CD4-positive, alpha-beta T cell treated with Interleukin-10 for 1 hour (primary cell): ENCODE results near the gene UBR2.
A peak's percentile ranks its signal among the peaks of the same experiment; 100 is the strongest.
"Not testable (repeated sequence)": the region's sequence is repeated elsewhere in the genome, so short reads cannot be mapped to it uniquely, and the experiment has no call there.

Experiments used
- DNase-seq: peaks from one replicate; pipeline ENCODE4 v3.0.0-alpha.2; 2020

UBR2 gene

DNA sequence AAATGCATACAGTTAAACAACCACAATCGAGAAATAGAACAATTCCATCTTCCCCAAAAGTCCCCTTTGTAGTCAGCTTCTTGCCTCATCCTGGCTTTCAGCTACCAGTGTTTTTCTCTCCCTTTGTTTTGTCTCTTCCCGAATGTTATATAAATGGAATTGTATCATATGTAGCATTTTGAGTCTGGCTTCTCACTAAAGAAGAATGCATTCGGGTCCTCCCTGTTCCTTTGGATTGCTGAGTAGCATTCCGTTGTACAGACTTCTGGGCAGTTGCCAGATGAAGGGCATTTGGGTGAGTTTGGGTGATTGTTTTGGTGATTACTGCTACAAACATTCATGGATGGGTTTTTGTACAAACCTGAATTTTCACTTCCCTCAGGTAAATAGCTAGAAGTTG, 130.8 kb downstream of the UBR2 start:
- no peak for DNase-seq

DNA sequence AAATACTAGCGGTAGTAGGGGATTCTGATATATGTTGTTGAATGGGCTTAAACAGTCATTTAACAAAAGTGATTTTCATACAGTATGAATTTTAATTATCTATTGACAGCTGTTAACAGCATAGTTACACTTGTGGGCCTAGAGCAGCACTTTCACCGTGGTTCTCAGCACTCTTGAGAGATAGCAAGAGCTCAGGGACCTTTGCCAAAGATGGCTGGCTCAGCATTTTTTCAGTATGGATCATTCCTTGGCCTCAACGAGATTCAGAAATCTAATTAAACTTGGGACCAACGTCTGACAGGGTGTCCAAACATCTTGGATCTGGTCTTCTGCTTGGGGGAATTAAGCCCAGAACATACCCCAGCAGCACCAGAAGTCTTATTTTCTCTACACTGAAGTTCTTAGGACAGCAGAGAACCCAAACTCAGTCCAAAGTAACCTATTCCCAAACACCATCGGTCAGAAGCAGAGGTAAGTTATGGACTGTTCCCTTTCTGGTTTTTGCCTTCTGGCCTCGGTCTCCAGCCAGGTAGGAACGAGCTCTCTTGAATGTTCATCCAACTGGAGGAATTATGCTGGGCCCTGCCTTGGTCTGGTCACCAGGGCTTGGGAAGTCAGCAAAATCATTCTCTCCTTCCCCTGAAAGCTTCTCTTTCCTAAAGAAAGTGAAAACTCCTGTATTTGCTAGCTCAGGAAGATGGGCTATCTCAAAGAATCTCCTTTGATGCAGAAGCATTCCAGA, 132.9 kb downstream of the UBR2 start:
- DNase-seq: no peak

DNA sequence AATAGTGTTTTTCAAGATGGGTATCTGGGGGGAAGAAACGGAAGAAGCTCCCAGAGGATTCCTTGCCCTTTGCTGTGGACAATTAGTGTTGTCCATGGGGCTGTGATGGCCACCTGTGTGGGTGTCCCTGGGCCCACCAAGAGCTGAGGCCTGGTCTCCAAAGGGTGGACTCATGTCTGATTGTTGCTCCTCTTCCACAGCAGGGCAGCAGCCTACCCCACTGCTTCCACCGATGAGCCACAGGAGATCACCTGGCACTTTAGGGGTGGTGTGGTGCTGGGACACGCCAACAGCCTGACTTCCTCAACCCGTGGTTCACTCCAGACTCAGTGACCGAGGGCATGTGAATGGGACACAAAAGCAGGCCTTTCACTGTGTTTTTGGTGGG, 133.4 kb downstream of the UBR2 start:
- DNase-seq: no peak

DNA sequence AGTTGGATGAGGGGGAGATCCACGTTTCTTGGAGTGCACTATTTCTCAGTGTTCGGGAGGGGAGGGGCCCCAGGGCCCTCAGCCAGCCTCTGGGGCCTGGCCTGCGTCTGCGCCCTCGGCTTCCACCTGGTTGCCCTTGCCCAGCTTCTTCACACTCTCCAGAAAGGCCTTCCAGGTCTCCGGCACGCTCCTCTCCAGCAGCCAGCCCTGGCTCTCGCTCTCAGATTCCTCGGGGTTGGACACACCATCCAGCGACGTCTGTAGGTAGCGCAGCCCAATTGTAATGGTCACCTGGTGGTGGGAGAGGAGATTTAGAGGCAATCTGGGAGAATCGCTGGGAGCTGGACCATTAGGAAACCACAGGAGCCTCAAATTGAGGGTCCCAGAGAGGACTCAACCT, 134.4 kb downstream of the UBR2 start:
- no peak for DNase-seq

DNA sequence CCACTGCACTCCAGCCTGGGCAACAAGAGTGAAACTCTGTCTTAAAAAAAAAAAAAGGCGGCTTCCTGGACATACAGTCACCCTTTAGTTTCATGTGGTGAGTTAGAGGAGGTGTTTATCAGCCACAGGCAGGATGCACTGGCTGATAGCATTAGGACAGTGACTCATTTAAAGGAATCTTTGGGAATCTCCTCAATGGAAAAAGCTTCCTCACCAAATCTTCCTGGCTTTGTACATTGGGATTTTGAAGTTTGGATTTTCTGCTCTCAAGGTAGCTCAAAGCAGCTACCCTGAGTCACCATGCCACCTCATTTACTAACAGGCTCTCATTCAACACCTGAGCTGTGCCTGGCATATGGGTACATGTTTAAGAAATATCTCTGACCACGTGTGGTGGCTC, 138.4 kb downstream of the UBR2 start:
- DNase-seq: no peak

DNA sequence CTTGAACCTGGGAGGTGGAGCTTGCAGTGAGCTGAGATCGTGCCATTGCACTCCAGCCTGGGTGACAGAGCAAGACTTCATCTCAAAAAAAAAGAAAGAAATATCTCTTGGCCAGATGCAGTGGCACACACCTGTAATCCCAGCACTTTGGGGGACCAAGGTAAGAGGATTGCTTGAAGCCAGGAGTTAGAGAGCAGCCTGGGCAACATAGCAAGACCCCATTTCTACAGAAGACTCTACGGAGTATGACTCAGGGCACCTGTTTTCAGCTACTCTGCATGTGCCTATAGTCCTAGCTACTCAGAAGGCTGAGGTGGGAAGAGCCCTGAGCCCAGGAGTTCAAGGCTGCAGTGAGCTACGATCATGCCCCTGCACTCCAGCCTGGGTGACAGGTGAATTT, 139.0 kb downstream of the UBR2 start:
- DNase-seq: not testable (repeated sequence)

DNA sequence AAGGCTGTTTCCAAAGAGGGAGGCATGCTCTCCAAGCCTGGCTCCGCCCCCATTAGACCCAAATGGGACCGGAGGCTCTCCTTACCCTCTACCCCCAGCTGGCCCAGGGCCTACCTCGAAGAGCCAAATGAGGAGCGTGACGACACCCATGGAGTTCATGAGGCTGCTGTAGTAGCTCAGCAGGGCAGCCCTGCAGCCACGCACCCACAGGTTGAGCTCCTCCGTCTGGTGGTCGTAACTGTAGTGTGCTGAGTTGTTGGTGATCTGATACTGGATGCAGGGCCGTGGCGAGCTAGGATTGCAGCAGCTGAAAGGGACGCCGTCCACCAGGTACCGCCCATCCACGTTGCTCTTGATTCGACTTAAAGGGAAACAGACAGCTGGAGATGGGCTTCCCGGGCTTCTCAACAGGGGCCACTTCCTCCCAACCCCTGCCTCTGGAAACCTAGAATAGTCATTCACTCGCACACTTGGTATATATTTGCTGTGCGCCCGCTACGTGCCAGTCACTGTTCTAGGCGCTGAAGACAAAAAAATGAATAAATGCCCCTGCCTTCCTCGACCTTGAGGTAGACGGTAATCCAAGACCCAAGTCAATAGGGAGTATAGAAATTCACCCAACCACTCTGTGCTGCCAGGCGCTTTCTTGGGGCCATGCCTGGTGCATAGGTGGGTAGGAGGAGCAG, 140.6 kb downstream of the UBR2 start:
- DNase-seq: no peak

DNA sequence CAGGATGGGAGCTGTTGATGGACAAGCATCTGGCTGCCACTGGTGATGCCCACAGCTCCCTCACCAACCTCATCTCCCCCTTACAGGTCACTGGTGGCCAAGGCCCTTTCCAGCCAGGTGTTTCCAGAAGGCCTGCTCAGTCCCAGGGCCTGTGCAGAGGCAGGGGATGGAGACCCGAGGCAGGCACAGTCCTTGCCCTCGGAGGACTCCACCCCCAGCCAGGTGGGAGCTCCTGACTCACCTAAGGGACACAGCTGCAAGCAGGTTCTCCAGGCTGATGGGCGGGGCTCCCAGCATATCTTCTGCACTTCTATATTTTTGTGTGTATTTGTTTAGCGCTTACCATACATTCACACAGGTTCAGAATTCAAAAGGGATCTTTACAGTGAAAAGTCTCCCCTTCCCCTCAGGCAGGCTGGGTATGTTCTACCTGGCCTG, 141.1 kb downstream of the UBR2 start:
- DNase-seq: no peak

DNA sequence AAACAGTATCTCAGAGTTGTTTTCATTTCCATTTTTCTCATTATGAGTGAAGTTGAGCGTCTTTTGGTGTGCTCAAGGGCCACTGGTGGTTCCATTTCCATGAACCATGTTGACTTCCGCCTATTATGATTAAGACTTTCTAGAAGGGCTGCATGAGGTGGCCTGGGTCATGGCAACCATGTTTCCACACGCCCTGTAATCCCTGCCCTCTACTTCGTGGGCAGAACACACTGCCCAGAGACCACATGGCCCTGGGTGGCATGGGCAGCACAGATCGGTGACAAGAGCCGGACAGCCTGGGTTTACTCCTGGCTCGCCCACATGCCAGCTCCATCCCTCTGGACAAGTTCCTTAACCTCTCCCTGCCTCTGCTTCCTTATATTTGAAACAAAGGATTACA, 143.8 kb downstream of the UBR2 start:
- DNase-seq: no peak

DNA sequence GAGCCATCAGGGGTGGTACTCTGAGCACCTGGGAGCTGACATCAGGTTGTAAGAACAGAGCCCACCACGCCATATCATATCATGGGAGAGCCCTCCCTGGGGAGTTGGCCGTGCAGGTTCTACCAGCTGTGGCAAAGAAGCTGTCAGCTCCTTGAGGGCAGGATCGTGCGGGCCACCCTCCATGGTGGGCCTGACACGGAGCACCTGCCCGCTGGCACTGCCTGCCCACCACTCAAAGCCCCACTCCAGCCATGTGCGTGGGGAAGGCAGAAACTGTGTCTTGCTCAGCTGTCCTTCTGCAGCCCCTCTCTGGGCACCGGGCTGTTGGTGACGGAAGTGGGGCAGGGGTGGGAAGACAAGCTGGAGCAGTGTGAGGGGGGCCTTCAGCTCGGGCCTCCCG, 144.3 kb downstream of the UBR2 start:
- DNase-seq: no peak

DNA sequence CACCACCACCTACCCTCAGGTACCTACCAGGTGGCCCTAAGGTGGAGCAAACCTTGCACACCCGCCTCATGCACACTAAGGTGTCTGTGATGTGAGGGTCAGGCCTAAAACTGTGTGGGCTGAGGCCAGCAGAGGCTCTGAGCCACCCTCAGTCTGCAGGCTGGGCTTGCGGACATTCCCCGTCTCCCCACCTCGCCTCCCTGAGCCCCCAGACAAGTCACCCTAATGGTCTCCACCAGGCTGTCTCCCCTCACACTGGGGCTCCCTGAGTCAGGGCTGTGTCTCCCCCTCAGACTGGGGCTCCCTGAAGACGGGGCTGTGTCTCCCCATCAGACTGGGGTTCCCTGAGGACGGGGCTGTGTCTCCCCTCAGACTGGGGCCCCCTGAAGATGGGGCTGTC, 146.0 kb downstream of the UBR2 start:
- DNase-seq: no peak

DNA sequence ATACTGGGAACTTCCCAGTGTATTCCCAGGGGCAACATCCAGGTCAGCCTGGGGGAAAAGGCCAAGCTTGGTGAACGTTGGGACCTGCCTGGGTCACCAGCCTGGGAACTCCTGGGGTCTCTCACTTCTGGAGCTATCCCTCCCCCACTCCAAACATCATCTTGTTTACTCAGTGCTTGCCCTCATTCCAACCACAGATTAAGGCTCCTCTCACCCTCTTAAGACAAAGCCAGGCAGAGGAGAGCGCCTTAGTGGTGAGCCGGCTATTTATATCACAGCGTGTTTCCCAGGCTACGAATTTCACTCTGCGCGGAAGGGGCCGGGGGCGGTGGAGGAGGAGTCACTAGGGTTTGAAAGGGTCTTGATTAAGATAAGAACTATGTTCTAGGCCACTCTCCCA, 146.5 kb downstream of the UBR2 start:
- DNase-seq: no peak

DNA sequence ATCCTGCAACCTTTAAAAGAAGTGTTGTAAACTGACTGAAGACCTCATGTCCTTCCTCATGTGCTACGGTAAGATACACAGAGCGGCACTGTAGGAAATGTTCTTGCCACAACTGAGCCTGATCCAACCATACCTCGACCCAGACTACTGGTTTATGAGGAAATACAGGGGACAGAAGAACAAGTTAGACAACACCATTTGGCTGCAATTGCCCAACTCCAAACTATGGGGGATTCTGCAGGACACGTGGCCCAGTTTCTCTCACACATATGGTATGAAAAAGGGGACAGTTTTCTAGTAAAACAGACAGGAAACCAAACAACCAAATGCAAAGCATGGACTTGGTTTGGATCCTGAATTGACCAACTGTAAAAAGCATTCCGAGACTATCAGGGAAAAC, 148.1 kb downstream of the UBR2 start:
- DNase-seq: no peak

DNA sequence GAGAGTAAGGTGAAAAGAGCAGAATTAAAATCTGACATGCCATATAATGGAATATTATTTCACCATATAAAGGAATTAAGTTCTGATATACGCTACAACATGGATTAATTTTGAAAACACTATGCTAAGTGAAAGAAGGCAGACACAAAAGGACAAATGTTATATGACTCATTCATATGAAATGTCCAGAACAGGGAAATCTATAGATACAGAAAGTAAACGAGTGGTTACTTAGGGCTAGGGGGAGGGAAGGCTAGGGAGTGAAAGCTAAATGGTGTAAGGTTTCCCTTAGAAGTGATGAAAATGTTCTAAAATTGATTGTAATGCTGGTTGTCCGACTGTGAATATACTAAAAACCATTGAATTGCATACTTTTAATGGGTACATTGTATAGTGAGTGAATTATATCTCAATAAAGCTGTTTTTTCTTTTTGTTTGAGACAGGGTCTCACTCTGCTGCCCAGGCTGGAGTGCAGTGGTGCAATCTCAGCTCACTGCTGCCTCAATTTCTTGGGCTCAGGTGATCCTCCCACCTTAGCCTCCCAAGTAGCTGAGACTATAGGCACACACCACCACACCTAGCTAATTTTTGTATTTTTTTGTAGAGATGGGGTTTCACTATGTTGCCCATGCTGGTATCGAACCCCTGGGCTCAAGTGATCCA, 150.4 kb downstream of the UBR2 start:
- no peak for DNase-seq

DNA sequence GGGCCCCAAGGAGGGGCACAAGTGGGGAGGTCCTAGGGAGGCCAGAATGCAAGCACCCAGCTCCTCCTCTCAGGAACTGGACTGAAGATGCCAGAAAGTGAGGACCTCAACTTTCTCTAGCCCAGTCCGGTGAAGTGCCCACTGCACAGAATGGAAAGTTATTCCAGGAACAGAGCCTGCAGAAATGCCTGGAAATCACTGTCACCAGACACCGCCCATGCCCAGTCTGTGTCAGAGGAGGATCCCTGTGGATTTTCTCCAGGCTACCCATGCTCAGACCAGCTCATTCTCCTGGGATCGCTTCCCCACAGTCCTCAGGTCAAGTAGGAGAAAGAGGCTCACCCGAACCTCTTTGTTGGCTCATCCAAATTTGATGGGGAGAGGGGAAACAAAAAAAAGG, 152.0 kb downstream of the UBR2 start:
- DNase-seq: no peak

DNA sequence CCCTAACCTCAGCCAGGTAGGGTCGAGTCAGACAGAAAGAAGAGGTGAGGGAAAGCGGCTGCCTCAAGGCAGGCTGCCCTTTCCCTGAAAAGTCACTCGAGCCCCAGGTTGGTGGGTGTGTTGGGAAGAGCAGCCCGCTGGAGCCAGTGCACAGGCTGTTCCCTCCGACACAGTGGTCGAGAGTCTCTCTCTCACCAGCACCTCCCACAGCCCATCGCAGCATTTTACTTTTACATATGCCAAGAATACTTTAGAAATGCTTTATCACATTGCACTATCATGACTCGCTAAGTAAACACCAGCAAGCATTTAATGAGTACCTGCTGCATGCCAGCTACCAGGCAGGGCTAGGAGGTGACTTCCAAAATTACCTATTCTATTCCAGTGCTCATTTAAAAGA, 156.9 kb downstream of the UBR2 start:
- no peak for DNase-seq

DNA sequence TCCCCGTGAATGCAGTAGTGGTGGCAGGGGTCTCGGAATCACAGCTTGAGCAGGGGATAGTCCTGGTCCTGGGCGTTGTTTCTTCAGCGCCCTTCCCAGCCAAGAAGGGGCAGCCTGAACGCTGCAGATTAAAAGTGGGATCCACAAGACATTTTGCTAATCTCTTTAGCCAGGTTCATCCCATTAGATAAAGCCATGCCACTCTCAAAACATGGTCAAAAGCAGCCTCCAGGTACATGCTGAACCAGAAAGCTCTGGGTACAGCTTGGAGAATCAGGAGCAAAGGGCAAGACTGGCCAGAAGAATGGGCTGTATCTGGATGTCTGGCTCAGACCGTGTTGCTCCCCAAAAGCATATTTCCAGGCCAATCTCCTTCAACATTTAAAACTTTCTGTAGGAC, 158.7 kb downstream of the UBR2 start, which contains the start of gene PRPH2:
PRPH2 (minus strand) TSS at position 101 of the 400 bp plus-strand sequence. CDS start 263 bp downstream, outside the sequence.
- DNase-seq: no peak

DNA sequence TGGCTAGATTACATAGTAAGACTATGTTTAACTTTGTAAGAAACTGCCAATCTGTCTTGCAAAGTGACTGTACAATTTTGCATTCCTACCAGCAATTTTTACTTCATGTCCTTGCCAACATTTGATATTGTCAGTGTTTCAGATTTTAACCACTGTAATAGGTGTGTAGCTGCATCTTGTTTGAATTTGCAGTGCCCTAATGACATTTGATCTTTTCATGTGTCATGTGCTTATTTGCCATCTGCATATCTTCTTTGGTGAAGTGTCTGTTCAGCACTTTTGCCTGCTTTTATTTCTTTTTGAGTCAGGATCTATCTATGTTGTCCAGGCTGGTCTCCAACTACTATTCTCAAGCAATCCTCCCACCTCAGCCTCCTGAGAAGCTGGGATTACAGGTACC, 161.0 kb downstream of the UBR2 start:
- no peak for DNase-seq

DNA sequence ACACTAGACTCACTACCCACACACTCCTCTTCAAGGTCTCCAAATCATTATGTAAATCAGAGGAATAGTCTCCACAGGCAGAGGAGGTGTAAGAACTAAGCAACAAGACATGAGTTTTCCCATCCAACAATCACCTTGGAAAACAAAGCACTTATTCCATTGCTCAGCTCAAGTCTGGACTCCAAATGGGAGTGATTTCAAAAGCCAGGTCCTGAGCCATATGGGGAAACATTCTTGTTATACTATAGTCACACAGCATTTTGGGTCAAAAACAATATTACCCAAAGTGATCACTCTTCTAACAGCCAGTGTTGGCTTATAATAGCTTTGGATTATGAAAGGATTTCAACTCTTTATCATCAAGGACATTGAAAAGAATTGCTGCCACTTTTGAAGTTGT, 162.2 kb downstream of the UBR2 start:
- DNase-seq: no peak

DNA sequence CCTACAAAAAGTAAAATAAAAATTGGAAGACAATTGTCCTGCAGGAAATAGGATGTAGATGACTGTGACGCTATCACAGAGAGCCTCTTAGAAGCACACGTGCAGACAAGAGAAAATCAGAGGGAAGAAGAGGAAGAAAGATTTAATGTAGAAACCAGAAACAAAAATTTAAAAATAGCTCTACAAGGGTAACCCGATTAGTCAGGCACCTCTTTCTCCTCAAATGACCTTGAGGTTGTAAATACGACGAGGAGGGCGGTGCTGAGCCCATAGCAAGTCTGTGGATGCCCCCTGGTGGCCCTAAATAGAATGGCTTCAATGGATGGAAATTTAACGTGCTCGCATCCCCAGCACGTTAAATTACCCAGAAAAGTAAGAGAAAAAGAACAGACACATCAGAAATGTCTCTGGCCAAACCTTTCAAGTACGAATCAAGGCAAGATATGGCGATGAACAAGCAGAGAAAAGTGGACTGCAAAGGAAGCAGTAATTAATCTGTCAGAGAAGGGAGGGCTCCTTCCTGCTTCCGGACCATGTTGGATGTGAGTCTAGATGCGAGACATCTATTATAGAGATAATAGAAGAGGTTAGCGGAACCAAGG, 162.8 kb downstream of the UBR2 start:
- DNase-seq: peak; percentile 86

DNA sequence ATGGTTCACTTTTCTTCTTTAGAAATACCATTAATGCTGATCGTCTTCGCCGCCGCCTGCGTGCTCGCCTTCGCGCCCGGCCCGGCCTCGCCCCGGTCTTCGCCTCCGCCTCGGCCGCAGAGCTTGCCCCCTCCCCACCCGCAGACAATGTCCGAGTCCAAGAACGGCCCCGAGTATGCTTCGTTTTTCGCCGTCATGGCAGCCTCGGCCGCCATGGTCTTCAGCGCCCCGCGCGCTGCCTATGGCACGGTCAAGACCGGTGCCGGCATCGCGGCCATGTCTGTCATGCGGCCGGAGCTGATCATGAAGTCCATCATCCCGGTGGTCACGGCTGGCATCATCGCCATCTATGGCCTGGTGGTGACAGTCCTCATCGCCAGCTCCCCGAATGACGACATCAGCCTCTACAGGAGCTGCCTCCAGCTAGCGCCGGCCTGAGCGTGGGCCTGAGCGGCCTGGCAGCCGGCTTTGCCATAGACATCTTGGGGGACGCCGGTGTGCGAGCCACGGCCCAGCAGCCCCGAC, 163.3 kb downstream of the UBR2 start:
- DNase-seq: no peak

DNA sequence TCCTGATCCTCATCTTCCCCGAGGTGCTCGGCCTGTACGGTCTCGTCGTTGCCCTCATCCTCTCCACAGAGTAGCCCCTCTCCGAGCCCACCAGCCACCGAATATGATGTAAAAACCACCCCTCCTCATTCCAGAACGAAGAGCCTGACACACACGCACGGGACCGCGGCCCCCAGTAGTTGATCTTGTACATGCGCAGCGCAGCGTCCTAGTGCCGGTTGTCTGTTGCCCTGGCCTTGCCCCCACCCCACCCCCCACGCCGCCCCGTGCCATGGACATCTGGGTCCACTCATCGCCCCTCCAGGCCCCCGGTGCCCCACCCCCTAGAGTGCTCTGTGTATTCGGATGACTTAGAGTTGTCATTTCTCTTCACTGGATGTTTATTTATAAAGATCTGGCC, 163.8 kb downstream of the UBR2 start:
- no peak for DNase-seq

DNA sequence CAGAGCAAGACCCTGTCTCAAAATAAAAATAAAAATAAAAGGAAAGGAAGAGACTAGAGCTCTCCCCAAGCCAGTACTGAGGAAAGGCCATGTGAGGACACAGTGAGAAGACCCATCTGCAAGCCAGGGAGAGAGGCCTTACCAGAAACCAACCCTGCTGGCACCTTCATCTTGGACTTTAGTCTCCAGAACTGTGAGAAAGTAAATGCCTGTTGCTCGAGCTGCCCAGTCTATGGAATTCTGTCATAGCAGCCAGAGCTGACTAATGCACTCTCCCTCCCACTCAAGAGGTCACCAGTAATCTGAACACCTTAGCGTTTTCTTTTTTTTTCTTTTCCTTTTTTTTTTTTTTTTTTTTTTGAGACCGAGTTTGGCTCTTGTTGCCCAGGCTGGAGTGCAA, 165.9 kb downstream of the UBR2 start:
- DNase-seq: no peak
